Esophagus (tissue), 2 donors: ENCODE results near the gene SUN2. TPM values are rescaled to one million over a fixed set of nuclear protein-coding genes. Genes with fewer than 3 reads are reported as not detected.
A peak's percentile ranks its signal among the peaks of the same experiment; 100 is the strongest.

ENCODE experiments used
- H3K27ac ChIP-seq, 2 donors: one replicate each; pipeline ENCODE4 v1.5.1; 2013; ENCODE audit warnings: low read depth in 2 of 2, mild to moderate bottlenecking in 2 of 2, inconsistent platforms in 1 of 2, low read length in 1 of 2, moderate library complexity in 1 of 2
- H3K27me3 ChIP-seq, 2 donors: one replicate each; pipeline ENCODE4 v1.6.1; 2013; ENCODE audit warnings: low read length in 2 of 2, control low read depth in 1 of 2, mild to moderate bottlenecking in 1 of 2; ENCODE audit not compliant: insufficient read depth in 2 of 2, control insufficient read depth in 1 of 2
- H3K36me3 ChIP-seq, 2 donors: one replicate each; pipeline ENCODE4 v1.6.1; 2013; ENCODE audit warnings: low read length in 1 of 2; ENCODE audit not compliant: control insufficient read depth in 2 of 2, insufficient read depth in 2 of 2
- H3K4me1 ChIP-seq, 2 donors: one replicate each; pipeline ENCODE4 v1.6.1; 2013; ENCODE audit warnings: low read length in 1 of 2; ENCODE audit not compliant: control insufficient read depth in 2 of 2, insufficient read depth in 2 of 2
- H3K4me3 ChIP-seq, 2 donors: one replicate each; pipeline ENCODE4 v1.5.1; 2013; ENCODE audit warnings: low read length in 2 of 2, mild to moderate bottlenecking in 2 of 2, low read depth in 1 of 2, moderate library complexity in 1 of 2
- H3K9me3 ChIP-seq, 2 donors: one replicate each; pipeline ENCODE4 v1.6.1; 2013; ENCODE audit warnings: mild to moderate bottlenecking in 2 of 2, low read depth in 1 of 2, low read length in 1 of 2, moderate library complexity in 1 of 2; ENCODE audit not compliant: control insufficient read depth in 2 of 2, insufficient read depth in 1 of 2
- WGBS, 2 donors: extraction: QIAGEN DNeasy Blood & Tissue Kit; methylation state at CpG; one replicate each; pipeline ENCODE4 v1.1.7; 2013; 5-methylcytosine and 5-hydroxymethylcytosine counted together
- polyA plus RNA-seq, 2 donors: library from polyadenylated mRNA; stranded (reverse); fragments of 200-250 nt; gene quantifications; one replicate each; pipeline ENCODE4 v1.2.3, GENCODE V29; 2013
- donor health status: healthy with polysubstance abuse.
- donor health status: Bipolar disorder and iron deficiency.

SUN2 gene
- polyA plus RNA-seq, 2 donors = 61.7 to 70.1 TPM

GRCh38 chr22:38733329-38733723 lies 22.5 kb downstream of the SUN2 start:
- H3K9me3 ChIP-seq = no peaks in the 10 kb centered on the region
- 32% methylated on average over 4 of the region's 4 CpGs for WGBS, 2 donors
- no peaks in the 10 kb centered on the region for H3K27me3 ChIP-seq
- H3K4me1 ChIP-seq = peaks cover 0 to 17% of the 10 kb centered on the region in 2 donors
- H3K36me3 ChIP-seq = peaks cover 40 to 62% of the 10 kb centered on the region in 2 donors
- H3K27ac ChIP-seq = peak overlapping the region; percentile 53 to 66
- H3K4me3 ChIP-seq = no peak overlapping the region

- H3K36me3 ChIP-seq = peaks cover 35 to 62% of the 10 kb centered on the region in 2 donors
- peaks cover 0 to 17% of the 10 kb centered on the region in 2 donors for H3K4me1 ChIP-seq
- H3K9me3 ChIP-seq = no peaks in the 10 kb centered on the region
- H3K27me3 ChIP-seq = no peaks in the 10 kb centered on the region
- H3K4me3 ChIP-seq = no peak overlapping the region
- 53 to 54% methylated on average over 13 of the region's 13 CpGs for WGBS, 2 donors
- H3K27ac ChIP-seq = peak overlapping the region in 1 of 2 donors; percentile 17
Observed at GRCh38 chr22:38732251-38732815, 23.5 kb downstream of the SUN2 start.

- Histone ChIP-seq H3K27me3 (no peaks in the 10 kb centered on the region), H3K4me1 (peaks cover 0 to 17% of the 10 kb centered on the region in 2 donors), H3K27ac (no peak overlapping the region), H3K36me3 (peaks cover 36 to 62% of the 10 kb centered on the region in 2 donors), H3K4me3 (no peak overlapping the region), H3K9me3 (no peaks in the 10 kb centered on the region)
- WGBS, 2 donors = 75% methylated on average over 6 of the region's 6 CpGs
Observed at GRCh38 chr22:38731703-38732161, 24.1 kb downstream of the SUN2 start.

GRCh38 chr22:38730411-38730871 lies 25.4 kb downstream of the SUN2 start:
- Histone ChIP-seq H3K4me3 (no peak overlapping the region), H3K27me3 (no peaks in the 10 kb centered on the region), H3K4me1 (peaks cover 0 to 17% of the 10 kb centered on the region in 2 donors), H3K9me3 (no peaks in the 10 kb centered on the region), H3K27ac (no peak overlapping the region), H3K36me3 (peaks cover 39 to 63% of the 10 kb centered on the region in 2 donors)
- 95 to 98% methylated on average over 13 of the region's 13 CpGs for WGBS, 2 donors

- H3K4me3 ChIP-seq = no peak overlapping the region
- no peaks in the 10 kb centered on the region for H3K9me3 ChIP-seq
- H3K27ac ChIP-seq = no peak overlapping the region
- no peaks in the 10 kb centered on the region for H3K27me3 ChIP-seq
- WGBS, 2 donors = 86 to 91% methylated on average over 6 of the region's 6 CpGs
- peaks cover 39 to 67% of the 10 kb centered on the region in 2 donors for H3K36me3 ChIP-seq
- H3K4me1 ChIP-seq = peaks cover 0 to 17% of the 10 kb centered on the region in 2 donors
Observed at GRCh38 chr22:38729946-38730345, 25.9 kb downstream of the SUN2 start.

- Histone ChIP-seq H3K27ac (no peak overlapping the region), H3K9me3 (no peaks in the 10 kb centered on the region), H3K4me1 (peaks cover 0 to 14% of the 10 kb centered on the region in 2 donors), H3K27me3 (no peaks in the 10 kb centered on the region), H3K36me3 (peaks cover 45 to 68% of the 10 kb centered on the region in 2 donors), H3K4me3 (no peak overlapping the region)
- WGBS, 2 donors = 92 to 93% methylated on average over 18 of the region's 18 CpGs
Observed at GRCh38 chr22:38728871-38729796, 26.7 kb downstream of the SUN2 start.

GRCh38 chr22:38727530-38728451 lies 28.0 kb downstream of the SUN2 start:
- Histone ChIP-seq H3K4me1 (peaks cover 0 to 7% of the 10 kb centered on the region in 2 donors), H3K36me3 (peaks cover 45 to 72% of the 10 kb centered on the region in 2 donors), H3K4me3 (no peak overlapping the region), H3K27ac (no peak overlapping the region), H3K27me3 (no peaks in the 10 kb centered on the region), H3K9me3 (no peaks in the 10 kb centered on the region)
- 94 to 95% methylated on average over 15 of the region's 15 CpGs for WGBS, 2 donors

GRCh38 chr22:38727123-38727522 lies 28.7 kb downstream of the SUN2 start:
- no peak overlapping the region for H3K4me3 ChIP-seq
- H3K9me3 ChIP-seq = no peaks in the 10 kb centered on the region
- H3K27me3 ChIP-seq = no peaks in the 10 kb centered on the region
- whole genome bisulfite sequencing, 2 donors = 91 to 93% methylated on average over 12 of the region's 12 CpGs
- H3K27ac ChIP-seq = no peak overlapping the region
- H3K36me3 ChIP-seq = peaks cover 49 to 72% of the 10 kb centered on the region in 2 donors
- peaks cover 0 to 6% of the 10 kb centered on the region in 2 donors for H3K4me1 ChIP-seq
